PC-9 (cell line): Measurements from ENCODE around the gene LSM3. TPM values are rescaled to one million over a fixed set of nuclear protein-coding genes. Genes with fewer than 3 reads are reported as not detected.

Source experiments
- BruUV-seq: library from RNA; stranded (reverse); fragments of 400-500 nt; replicated peaks from 2 replicates; lab custom pipeline; 2021; lab: Mats Ljungman, UMichigan
- CTCF ChIA-PET: fragments of 300-600 bp; sonication (Branson Sonifier 250); formaldehyde crosslinking; loops from one replicate; lab custom pipeline; 2022; ENCODE audit warnings: antibody characterized with exemption; lab: Charles Lee
- POLR2A ChIA-PET: fragments of 300-600 bp; sonication (Branson Sonifier 250); formaldehyde crosslinking; loops from one replicate; lab custom pipeline; 2022; ENCODE audit warnings: antibody characterized with exemption; ENCODE audit not compliant: unreplicated experiment; lab: Charles Lee
- DNase-seq, 2 experiments: peaks; one replicate each; pipeline versions ENCODE4 v3.0.0 to v3.0.0-alpha.2; 2015 to 2022; ENCODE audit warnings: mixed read lengths in 1 of 2
- H2AFZ ChIP-seq: fragments of 200-600 bp; sonication (generic); 2 replicates; pipeline ENCODE4 v1.8.1; 2017; ENCODE audit warnings: antibody characterized with exemption
- H3F3A ChIP-seq: fragments of 200-600 bp; sonication (generic); 2 replicates; pipeline ENCODE4 v1.8.1; 2017; ENCODE audit warnings: antibody characterized with exemption, mild to moderate bottlenecking, low read depth; ENCODE audit not compliant: insufficient read depth
- H3K27ac ChIP-seq: fragments of 200-600 bp; sonication (generic); 2 replicates; pipeline ENCODE4 v1.6.1; 2016; ENCODE audit warnings: mixed run types
- H3K27me3 ChIP-seq: fragments of 200-600 bp; sonication (generic); 2 replicates; pipeline ENCODE4 v1.6.1; 2016; ENCODE audit warnings: low read depth, mixed run types; ENCODE audit not compliant: insufficient read depth
- H3K36me3 ChIP-seq: fragments of 200-600 bp; sonication (generic); 2 replicates; pipeline ENCODE4 v1.6.1; 2016; ENCODE audit warnings: low read depth, mixed run types
- H3K4me1 ChIP-seq: fragments of 200-600 bp; sonication (generic); replicated peaks from 2 replicates; pipeline ENCODE4 v1.6.1; 2016; ENCODE audit warnings: mixed run types; ENCODE audit not compliant: insufficient read depth
- H3K4me2 ChIP-seq: fragments of 200-600 bp; sonication (generic); 2 replicates; pipeline ENCODE4 v1.6.1; 2017; ENCODE audit warnings: mixed run types
- H3K4me3 ChIP-seq: fragments of 200-600 bp; sonication (generic); 2 replicates; pipeline ENCODE4 v1.6.1; 2016; ENCODE audit warnings: mixed run types
- H3K79me2 ChIP-seq: fragments of 200-600 bp; sonication (generic); 2 replicates; pipeline ENCODE4 v1.6.1; 2017; ENCODE audit warnings: low read depth, mixed run types
- H3K9me2 ChIP-seq: fragments of 200-600 bp; sonication (generic); 2 replicates; pipeline ENCODE4 v1.8.1; 2017; ENCODE audit warnings: mild to moderate bottlenecking; ENCODE audit not compliant: insufficient read depth
- H3K9me3 ChIP-seq: fragments of 200-600 bp; sonication (generic); 2 replicates; pipeline ENCODE4 v1.8.1; 2016; ENCODE audit warnings: low read depth; ENCODE audit not compliant: insufficient read depth
- H4K20me1 ChIP-seq: fragments of 200-600 bp; sonication (generic); 2 replicates; pipeline ENCODE4 v1.8.1; 2017; ENCODE audit not compliant: insufficient read depth
- CTCF ChIP-seq: fragments of 200-600 bp; sonication (generic); conservative IDR thresholded peaks from 2 replicates; pipeline ENCODE4 v1.6.1; 2017; ENCODE audit warnings: mixed run types, antibody characterized with exemption, mild to moderate bottlenecking, moderate library complexity
- EZH2 ChIP-seq: fragments of 200-600 bp; sonication (generic); IDR thresholded peaks from 2 replicates; pipeline ENCODE4 v1.8.0; 2017; ENCODE audit warnings: antibody characterized with exemption, low read depth
- intact Hi-C: fragments of 100-400 bp; cut with micrococcal nuclease; formaldehyde crosslinking; loops from one replicate; pipeline ENCODE4 v1.10.0; 2022; ENCODE audit not compliant: unreplicated experiment
- total RNA-seq: library from RNA; stranded (reverse); gene quantifications from 2 replicates; pipeline ENCODE4 v1.2.3, GENCODE V29; 2021

LSM3 gene
- total RNA-seq, 1 experiment from 2014 or later: 18.3 TPM

GRCh38 chr3:14137445-14137844 lies 41.2 kb upstream of the LSM3 start:
- Histone ChIP-seq H2AFZ (no peak overlapping the region), H3K27ac (no peak overlapping the region), H3F3A (peaks cover 22% of the 10 kb centered on the region; the same call in 1 of the 2 replicates), H3K9me3 (no peaks in the 10 kb centered on the region), H3K9me2 (no peaks in the 10 kb centered on the region), H3K4me2 (no peak overlapping the region), H3K36me3 (peaks cover 19% of the 10 kb centered on the region), H3K4me1 (peaks cover 18% of the 10 kb centered on the region), H3K79me2 (no peaks in the 10 kb centered on the region), H3K4me3 (no peak overlapping the region), H4K20me1 (no peaks in the 10 kb centered on the region), H3K27me3 (no peaks in the 10 kb centered on the region)
- BruUV-seq: no TSS peak
- DNase-seq: no peak
- intact Hi-C loops: loop anchor here (2.0 kb wide), 1 partner anchor 41 kb away; the partner anchor contains the start of genes LSM3 and XPC
- CTCF ChIA-PET: no interaction called here
- no peak for TF ChIP-seq EZH2
- no peak for TF ChIP-seq CTCF
- POLR2A ChIA-PET: interaction anchor here (1.0 kb wide), 1 partner anchor 13 kb away, joined by 5 read pairs; the partner anchor contains the start of genes CHCHD4 and TMEM43

GRCh38 chr3:14138109-14138877 lies 40.3 kb upstream of the LSM3 start:
- H2AFZ ChIP-seq: no peak overlapping the region
- intact Hi-C loops: no loop called here
- POLR2A ChIA-PET: no interaction called here

More at GRCh38 chr3:14138109-14138877, 40.3 kb upstream of the LSM3 start:
- no TSS peak for BruUV-seq
- no peak for DNase-seq
- no peak overlapping the region for H3K4me3 ChIP-seq
- H3K4me1 ChIP-seq: peaks cover 27% of the 10 kb centered on the region
- H3K79me2 ChIP-seq: no peaks in the 10 kb centered on the region
- H3F3A ChIP-seq: peaks cover 31% of the 10 kb centered on the region
- CTCF ChIA-PET: no interaction called here
- H3K9me2 ChIP-seq: no peaks in the 10 kb centered on the region
- H3K4me2 ChIP-seq: no peak overlapping the region
- H3K9me3 ChIP-seq: no peaks in the 10 kb centered on the region
- no peak overlapping the region for H3K27ac ChIP-seq
- no peaks in the 10 kb centered on the region for H4K20me1 ChIP-seq
- peaks cover 20% of the 10 kb centered on the region for H3K36me3 ChIP-seq
- TF ChIP-seq CTCF (no peak), EZH2 (no peak)
- H3K27me3 ChIP-seq: no peaks in the 10 kb centered on the region
